Activated naive CD8-positive, alpha-beta T cell treated with anti-CD3 and anti-CD28 coated beads, Interleukin-2, amount 10 ng/mL, durations not matched to agents 7 days and 5 days (primary cell): Measurements from ENCODE around the gene ANKRD44. TPM values are rescaled to one million over a fixed set of nuclear protein-coding genes. Genes with fewer than 3 reads are reported as not detected.
A peak's percentile ranks its signal among the peaks of the same experiment; 100 is the strongest.

Experiments
- ATAC-seq: fragments of 150-1000 bp; cut with Tn5 transposase; one replicate; pipeline ENCODE4 v1.10.0; 2021; ENCODE audit warnings: low read depth, moderate library complexity
- POLR2A ChIA-PET: fragments of 350-600 bp; sonication (Branson Sonifier 250); formaldehyde crosslinking; loops from one replicate; lab custom pipeline; 2021; ENCODE audit warnings: antibody characterized with exemption; lab: Charles Lee
- DNase-seq: peaks from one replicate; pipeline ENCODE4 v3.0.0; 2021
- H3K27ac Mint-ChIP-seq: one replicate; pipeline ENCODE4 v1.8.0; 2022; ENCODE audit warnings: mild to moderate bottlenecking, mixed read lengths
- H3K27me3 Mint-ChIP-seq: one replicate; pipeline ENCODE4 v1.8.0; 2022; ENCODE audit warnings: mild to moderate bottlenecking, moderate library complexity, mixed read lengths
- H3K36me3 Mint-ChIP-seq: one replicate; pipeline ENCODE4 v1.8.0; 2021; ENCODE audit warnings: mild to moderate bottlenecking, mixed read lengths
- H3K4me1 Mint-ChIP-seq: one replicate; pipeline ENCODE4 v1.8.0; 2021; ENCODE audit warnings: mixed read lengths
- H3K4me3 Mint-ChIP-seq: one replicate; pipeline ENCODE4 v1.8.0; 2022; ENCODE audit warnings: mild to moderate bottlenecking, moderate library complexity, mixed read lengths
- H3K9me3 Mint-ChIP-seq: one replicate; pipeline ENCODE4 v1.8.0; 2021; ENCODE audit warnings: mixed read lengths
- total RNA-seq, 2 experiments: library from RNA; stranded (reverse); gene quantifications; one replicate each; pipeline ENCODE4 v1.2.3, GENCODE V29; 2021

The ANKRD44 gene
- total RNA-seq, 2 experiments from 2014 or later: 240 to 243 TPM

GRCh38 chr2:196985511-196986183 lies 324.9 kb downstream of the ANKRD44 start:
- peaks cover 32% of the 10 kb centered on the region for H3K4me1 Mint-ChIP-seq
- H3K4me3 Mint-ChIP-seq: no peak overlapping the region
- DNase-seq (no peak), ATAC-seq (no peak)
- peaks cover 2% of the 10 kb centered on the region for H3K9me3 Mint-ChIP-seq
- no peaks in the 10 kb centered on the region for H3K27me3 Mint-ChIP-seq
- H3K36me3 Mint-ChIP-seq: peaks cover 59% of the 10 kb centered on the region
- POLR2A ChIA-PET: no interaction called here
- no peak overlapping the region for H3K27ac Mint-ChIP-seq

GRCh38 chr2:196984903-196985302 lies 325.7 kb downstream of the ANKRD44 start:
- DNase-seq (no peak), ATAC-seq (no peak)
- no peak overlapping the region for H3K4me3 Mint-ChIP-seq
- peaks cover 25% of the 10 kb centered on the region for H3K4me1 Mint-ChIP-seq
- no peak overlapping the region for H3K27ac Mint-ChIP-seq
- POLR2A ChIA-PET: no interaction called here
- peaks cover 53% of the 10 kb centered on the region for H3K36me3 Mint-ChIP-seq
- H3K9me3 Mint-ChIP-seq: peaks cover 2% of the 10 kb centered on the region
- no peaks in the 10 kb centered on the region for H3K27me3 Mint-ChIP-seq

- Mint-ChIP-seq H3K9me3 (peaks cover 2% of the 10 kb centered on the region), H3K4me1 (peaks cover 18% of the 10 kb centered on the region), H3K36me3 (peaks cover 49% of the 10 kb centered on the region), H3K4me3 (no peak overlapping the region), H3K27me3 (no peaks in the 10 kb centered on the region), H3K27ac (no peak overlapping the region)
- no peak for DNase-seq
- no peak for ATAC-seq
- POLR2A ChIA-PET: no interaction called here
Observed at GRCh38 chr2:196983934-196984333, 326.6 kb downstream of the ANKRD44 start.

- peaks cover 10% of the 10 kb centered on the region for H3K9me3 Mint-ChIP-seq
- H3K36me3 Mint-ChIP-seq: peaks cover 33% of the 10 kb centered on the region
- no peak overlapping the region for H3K27ac Mint-ChIP-seq
- no peaks in the 10 kb centered on the region for H3K27me3 Mint-ChIP-seq
- DNase-seq: no peak
- POLR2A ChIA-PET: no interaction called here
- no peak overlapping the region for H3K4me3 Mint-ChIP-seq
- peaks cover 4% of the 10 kb centered on the region for H3K4me1 Mint-ChIP-seq
- ATAC-seq: no peak
Observed at GRCh38 chr2:196980473-196980872, 330.1 kb downstream of the ANKRD44 start.

GRCh38 chr2:196980001-196980400 lies 330.6 kb downstream of the ANKRD44 start:
- POLR2A ChIA-PET: interaction anchor here (0.7 kb wide), 1 partner anchor 14 kb away, joined by 10 read pairs; no protein-coding TSS in a partner anchor
- Mint-ChIP-seq H3K4me3 (no peak overlapping the region), H3K4me1 (peaks cover 4% of the 10 kb centered on the region), H3K36me3 (peaks cover 28% of the 10 kb centered on the region), H3K27ac (no peak overlapping the region), H3K27me3 (no peaks in the 10 kb centered on the region), H3K9me3 (peaks cover 10% of the 10 kb centered on the region)
- DNase-seq (no peak), ATAC-seq (no peak)

- ATAC-seq (no peak), DNase-seq (no peak)
- Mint-ChIP-seq H3K9me3 (peaks cover 10% of the 10 kb centered on the region), H3K27ac (no peak overlapping the region), H3K36me3 (peaks cover 17% of the 10 kb centered on the region), H3K4me1 (peaks cover 5% of the 10 kb centered on the region), H3K27me3 (no peaks in the 10 kb centered on the region), H3K4me3 (no peak overlapping the region)
- POLR2A ChIA-PET: no interaction called here
Observed at GRCh38 chr2:196977507-196977906, 333.1 kb downstream of the ANKRD44 start.

GRCh38 chr2:196974970-196975369 lies 335.6 kb downstream of the ANKRD44 start:
- DNase-seq (no peak), ATAC-seq (no peak)
- Mint-ChIP-seq H3K4me3 (no peak overlapping the region), H3K27me3 (no peaks in the 10 kb centered on the region), H3K36me3 (peaks cover 10% of the 10 kb centered on the region), H3K27ac (no peak overlapping the region), H3K4me1 (peaks cover 5% of the 10 kb centered on the region), H3K9me3 (peaks cover 8% of the 10 kb centered on the region)
- POLR2A ChIA-PET: no interaction called here

GRCh38 chr2:196971574-196972279 lies 338.9 kb downstream of the ANKRD44 start:
- POLR2A ChIA-PET: no interaction called here
- no peak overlapping the region for H3K4me3 Mint-ChIP-seq
- H3K9me3 Mint-ChIP-seq: peaks cover 1% of the 10 kb centered on the region
- H3K27me3 Mint-ChIP-seq: no peaks in the 10 kb centered on the region
- peak; percentile 45 for ATAC-seq
- H3K36me3 Mint-ChIP-seq: peaks cover 14% of the 10 kb centered on the region
- H3K27ac Mint-ChIP-seq: no peak overlapping the region
- peaks cover 5% of the 10 kb centered on the region for H3K4me1 Mint-ChIP-seq
- no peak for DNase-seq

- no peaks in the 10 kb centered on the region for H3K27me3 Mint-ChIP-seq
- ATAC-seq (no peak), DNase-seq (no peak)
- POLR2A ChIA-PET: no interaction called here
- peaks cover 5% of the 10 kb centered on the region for H3K4me1 Mint-ChIP-seq
- no peaks in the 10 kb centered on the region for H3K9me3 Mint-ChIP-seq
- no peak overlapping the region for H3K4me3 Mint-ChIP-seq
- no peak overlapping the region for H3K27ac Mint-ChIP-seq
- peaks cover 18% of the 10 kb centered on the region for H3K36me3 Mint-ChIP-seq
Observed at GRCh38 chr2:196970099-196970498, 340.5 kb downstream of the ANKRD44 start.

- H3K36me3 Mint-ChIP-seq: peaks cover 15% of the 10 kb centered on the region
- H3K27me3 Mint-ChIP-seq: no peaks in the 10 kb centered on the region
- no peaks in the 10 kb centered on the region for H3K9me3 Mint-ChIP-seq
- H3K4me3 Mint-ChIP-seq: no peak overlapping the region
- peaks cover 2% of the 10 kb centered on the region for H3K4me1 Mint-ChIP-seq
- DNase-seq (no peak), ATAC-seq (no peak)
- POLR2A ChIA-PET: no interaction called here
- no peak overlapping the region for H3K27ac Mint-ChIP-seq
Observed at GRCh38 chr2:196968516-196968915, 342.1 kb downstream of the ANKRD44 start.

- Mint-ChIP-seq H3K27ac (no peak overlapping the region), H3K27me3 (no peaks in the 10 kb centered on the region), H3K36me3 (peaks cover 19% of the 10 kb centered on the region), H3K4me3 (no peak overlapping the region), H3K4me1 (peaks cover 7% of the 10 kb centered on the region), H3K9me3 (peaks cover 4% of the 10 kb centered on the region)
- no peak for ATAC-seq
- POLR2A ChIA-PET: no interaction called here
- DNase-seq: no peak
Observed at GRCh38 chr2:196967775-196968174, 342.8 kb downstream of the ANKRD44 start.

- DNase-seq (no peak), ATAC-seq (no peak)
- Mint-ChIP-seq H3K27ac (no peak overlapping the region), H3K27me3 (no peaks in the 10 kb centered on the region), H3K9me3 (peaks cover 4% of the 10 kb centered on the region), H3K36me3 (peaks cover 21% of the 10 kb centered on the region), H3K4me1 (peaks cover 12% of the 10 kb centered on the region), H3K4me3 (no peak overlapping the region)
- POLR2A ChIA-PET: no interaction called here
Observed at GRCh38 chr2:196967116-196967515, 343.5 kb downstream of the ANKRD44 start.

- ATAC-seq (no peak), DNase-seq (no peak)
- Mint-ChIP-seq H3K9me3 (peaks cover 4% of the 10 kb centered on the region), H3K27ac (no peak overlapping the region), H3K4me1 (peaks cover 19% of the 10 kb centered on the region), H3K27me3 (no peaks in the 10 kb centered on the region), H3K36me3 (peaks cover 21% of the 10 kb centered on the region), H3K4me3 (no peak overlapping the region)
- POLR2A ChIA-PET: no interaction called here
Observed at GRCh38 chr2:196966061-196966460, 344.5 kb downstream of the ANKRD44 start.

GRCh38 chr2:196965651-196966050 lies 344.9 kb downstream of the ANKRD44 start:
- POLR2A ChIA-PET: no interaction called here

More at GRCh38 chr2:196965651-196966050, 344.9 kb downstream of the ANKRD44 start:
- peaks cover 21% of the 10 kb centered on the region for H3K36me3 Mint-ChIP-seq
- peaks cover 19% of the 10 kb centered on the region for H3K4me1 Mint-ChIP-seq
- DNase-seq (no peak), ATAC-seq (no peak)
- peaks cover 4% of the 10 kb centered on the region for H3K9me3 Mint-ChIP-seq
- H3K27ac Mint-ChIP-seq: no peak overlapping the region
- H3K27me3 Mint-ChIP-seq: no peaks in the 10 kb centered on the region
- H3K4me3 Mint-ChIP-seq: no peak overlapping the region
